GM13977 (cell line): ENCODE results near the gene HCN4.
A peak's percentile ranks its signal among the peaks of the same experiment; 100 is the strongest.

Experiments
- DNase-seq: peaks from one replicate; pipeline ENCODE4 v3.0.0; 2012; ENCODE audit warnings: low spot score
- in situ Hi-C: fragments of 300-500 bp; cut with MboI; formaldehyde crosslinking; loops from one replicate; pipeline ENCODE4 v1.12.0; 2022; ENCODE audit warnings: low sequenced_read_pairs, low pct_unique_long_range_greater_than_20kb, mixed read lengths, inconsistent platforms; ENCODE audit not compliant: unreplicated experiment
- TF ChIP-seq, protein P1 (sequence below): IDR thresholded peaks from 2 replicates; pipeline ENCODE4 v1.5.1; 2012; ENCODE audit warnings: mild to moderate bottlenecking, control low read depth; ENCODE audit not compliant: insufficient read depth; ENCODE audit errors: extremely low read depth, missing control alignments

The HCN4 gene

DNA sequence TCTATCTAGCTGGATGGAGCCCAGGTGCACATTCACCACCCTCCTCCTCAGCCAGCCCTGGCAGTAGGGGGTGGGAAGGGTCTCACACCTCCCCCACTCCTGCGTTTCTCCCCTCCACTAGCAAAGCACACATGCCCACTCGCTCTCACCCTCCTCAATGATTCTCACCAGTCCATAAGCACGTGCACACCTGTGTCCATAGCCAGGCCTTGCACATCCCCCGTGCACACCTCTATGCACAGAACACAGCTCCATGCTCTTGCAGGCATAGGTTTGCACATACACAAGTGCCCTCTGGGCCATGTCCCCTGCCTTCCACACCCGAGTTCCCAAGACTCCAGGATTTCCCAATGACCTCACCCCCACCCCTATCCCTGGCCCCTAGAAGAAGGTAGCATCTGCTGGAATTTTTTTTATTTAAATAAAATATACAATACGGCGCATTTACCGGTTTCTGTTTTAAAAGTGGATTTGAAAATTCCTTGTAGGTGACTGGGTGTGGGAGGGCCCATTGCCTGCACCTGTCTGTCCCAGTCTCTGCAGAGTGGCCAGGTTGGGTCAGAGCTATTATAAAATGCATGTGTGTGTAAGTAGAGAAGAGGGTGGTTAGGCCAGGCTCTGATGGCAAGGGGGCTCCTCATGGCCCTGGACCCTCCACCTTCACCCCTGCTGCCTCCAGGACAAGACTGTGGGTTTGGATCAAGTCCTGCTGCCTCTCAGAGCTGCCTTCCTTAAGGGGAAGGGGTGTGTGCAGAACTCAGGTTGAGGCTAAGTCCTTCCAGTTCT, 49.1 kb downstream of the HCN4 start:
- DNase-seq: no peak
- in situ Hi-C loops: no loop called here
- TF ChIP-seq, protein P1, sequence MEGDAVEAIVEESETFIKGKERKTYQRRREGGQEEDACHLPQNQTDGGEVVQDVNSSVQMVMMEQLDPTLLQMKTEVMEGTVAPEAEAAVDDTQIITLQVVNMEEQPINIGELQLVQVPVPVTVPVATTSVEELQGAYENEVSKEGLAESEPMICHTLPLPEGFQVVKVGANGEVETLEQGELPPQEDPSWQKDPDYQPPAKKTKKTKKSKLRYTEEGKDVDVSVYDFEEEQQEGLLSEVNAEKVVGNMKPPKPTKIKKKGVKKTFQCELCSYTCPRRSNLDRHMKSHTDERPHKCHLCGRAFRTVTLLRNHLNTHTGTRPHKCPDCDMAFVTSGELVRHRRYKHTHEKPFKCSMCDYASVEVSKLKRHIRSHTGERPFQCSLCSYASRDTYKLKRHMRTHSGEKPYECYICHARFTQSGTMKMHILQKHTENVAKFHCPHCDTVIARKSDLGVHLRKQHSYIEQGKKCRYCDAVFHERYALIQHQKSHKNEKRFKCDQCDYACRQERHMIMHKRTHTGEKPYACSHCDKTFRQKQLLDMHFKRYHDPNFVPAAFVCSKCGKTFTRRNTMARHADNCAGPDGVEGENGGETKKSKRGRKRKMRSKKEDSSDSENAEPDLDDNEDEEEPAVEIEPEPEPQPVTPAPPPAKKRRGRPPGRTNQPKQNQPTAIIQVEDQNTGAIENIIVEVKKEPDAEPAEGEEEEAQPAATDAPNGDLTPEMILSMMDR: no peak

DNA sequence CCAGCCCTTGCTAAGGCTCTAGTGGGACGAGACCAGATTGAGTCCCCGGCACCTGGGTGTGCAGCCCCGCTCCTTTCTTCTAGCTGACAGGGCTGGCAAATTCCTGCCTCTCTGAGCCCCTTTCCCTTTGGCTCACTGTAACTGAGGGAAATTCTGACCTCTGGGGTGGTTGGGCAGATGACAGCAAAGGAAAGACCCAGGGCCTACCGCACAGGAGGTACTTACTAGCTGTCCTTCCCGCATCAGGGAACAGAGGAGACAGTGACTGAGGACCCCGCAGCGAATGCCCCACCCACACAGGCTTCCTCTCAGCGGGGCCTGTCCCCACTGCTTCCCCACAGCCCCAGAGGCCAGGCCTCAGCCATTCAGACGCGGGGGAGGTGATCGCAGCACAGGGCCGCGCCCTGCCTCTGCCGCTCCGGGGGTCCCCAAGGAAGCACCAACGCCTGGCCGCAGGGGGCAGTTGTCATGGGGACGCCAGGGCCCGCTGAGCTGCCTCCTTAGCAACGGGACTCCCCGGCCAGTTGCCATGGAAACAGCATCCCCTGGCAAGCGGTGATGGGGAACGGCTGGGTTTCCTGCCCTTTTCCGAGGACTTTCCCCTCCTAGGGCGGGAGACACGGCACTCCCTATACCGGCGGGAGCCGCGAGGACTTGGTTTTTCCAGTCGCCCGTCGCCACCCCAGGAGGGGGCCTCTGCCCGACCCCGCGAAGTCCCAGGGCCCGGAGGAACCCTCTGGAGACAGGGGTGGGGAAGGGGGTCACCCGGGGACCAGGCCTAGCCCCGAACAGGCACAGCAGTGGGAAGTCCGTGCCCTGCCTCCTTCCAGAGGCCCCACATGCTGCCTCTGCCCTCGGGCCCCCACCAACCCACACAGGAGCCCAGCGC, 50.1 kb downstream of the HCN4 start:
- TF ChIP-seq, protein P1: no peak
- in situ Hi-C loops: no loop called here
- peak; percentile 84 for DNase-seq

DNA sequence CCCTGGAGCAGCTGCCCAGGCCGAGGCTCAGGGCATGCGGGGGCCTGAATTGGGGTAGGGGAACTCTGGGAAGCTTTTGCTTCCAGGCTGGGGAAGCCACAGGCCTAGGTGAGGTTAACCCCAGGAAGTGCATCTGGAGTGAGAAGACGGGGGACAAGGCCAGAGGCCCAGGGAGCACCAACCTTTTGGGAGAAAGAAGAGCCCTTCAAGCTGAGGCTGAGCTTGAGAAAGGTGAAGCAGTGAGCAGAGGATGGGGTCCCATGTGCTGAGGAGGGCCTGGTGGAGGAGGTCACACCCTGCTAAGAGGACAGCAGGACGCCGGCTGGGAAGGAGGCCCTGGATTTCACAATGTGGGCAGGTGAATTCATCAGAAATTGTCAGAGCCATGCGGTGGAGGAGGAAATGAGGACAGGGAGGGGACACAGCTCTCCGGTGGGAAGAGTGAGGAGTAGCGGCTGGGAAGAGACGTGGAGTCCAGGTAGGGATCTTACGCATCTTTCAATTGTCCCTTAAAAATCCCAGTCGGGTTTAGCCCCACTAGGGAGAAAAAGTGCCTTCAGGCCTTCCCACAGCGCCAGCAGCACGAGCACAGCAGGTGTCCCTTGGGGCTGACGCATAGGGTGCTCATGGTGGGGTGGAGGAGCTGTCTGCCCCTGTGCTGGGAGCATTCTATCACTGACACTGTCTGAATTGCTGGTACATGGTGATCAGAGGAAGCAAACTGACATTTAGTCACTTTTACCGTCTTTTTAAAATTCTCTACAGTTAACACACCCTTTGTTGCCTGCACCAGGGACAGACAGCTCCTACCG, 50.9 kb downstream of the HCN4 start:
- TF ChIP-seq, protein P1: no peak
- no peak for DNase-seq
- in situ Hi-C loops: no loop called here

DNA sequence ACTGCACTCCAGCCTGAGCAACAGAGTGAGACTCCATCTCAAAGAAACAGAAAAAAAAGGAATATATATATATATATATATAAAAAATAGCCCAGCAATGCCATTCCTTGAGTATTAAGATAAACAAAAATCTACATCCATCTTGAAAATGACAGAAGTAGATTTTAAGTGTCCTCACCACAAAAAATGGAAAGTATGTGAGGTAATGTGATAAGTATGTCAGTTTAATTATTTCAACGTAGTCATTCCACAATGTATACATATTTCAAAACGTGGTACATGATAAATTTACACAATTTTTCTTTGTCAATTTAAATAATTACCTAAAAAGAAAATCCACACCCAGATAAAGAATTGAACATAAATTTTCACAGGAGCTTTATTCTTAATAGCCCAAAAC, 54.9 kb downstream of the HCN4 start:
- no peak for DNase-seq
- in situ Hi-C loops: no loop called here
- TF ChIP-seq, protein P1: no peak

DNA sequence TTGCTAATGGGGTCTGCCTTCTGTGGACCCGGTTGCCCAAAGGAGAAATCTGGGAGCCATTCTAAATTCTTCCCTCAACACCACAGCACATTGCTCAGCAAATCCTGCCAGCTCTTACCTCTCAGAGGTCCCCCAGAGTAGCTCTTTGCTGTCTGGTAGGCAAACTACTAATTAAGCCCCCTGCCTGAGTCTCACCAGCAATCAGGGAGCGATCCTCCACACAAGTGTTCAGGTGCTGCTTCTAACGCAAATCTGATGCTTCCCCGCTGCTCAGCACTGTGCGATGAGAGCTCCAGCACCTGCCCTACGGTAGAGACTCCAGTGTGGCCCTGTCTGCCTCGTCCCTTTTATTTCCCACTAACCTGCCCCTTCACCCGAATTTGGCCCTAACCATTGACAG, 60.5 kb downstream of the HCN4 start:
- no peak for DNase-seq
- TF ChIP-seq, protein P1: no peak
- in situ Hi-C loops: no loop called here
